Measurements from ENCODE around the gene FXR1.
"Not testable (repeated sequence)": the region's sequence is repeated elsewhere in the genome, so short reads cannot be mapped to it uniquely, and the experiment has no call there.

The FXR1 gene

GRCh38 chr3:180989291-180990163 is 77.1 kb downstream of the FXR1 start, which contains the start of gene DNAJC19:
DNAJC19 (minus strand) TSS chr3:180989736; CDS start chr3:180989602, 134 bp downstream.
- no peaks in the 10 kb centered on the region for H3K27me3 ChIP-seq (ENCODE audit: insufficient read depth, low read length)
- H3K36me3 ChIP-seq (ENCODE audit: control insufficient read depth in 1 of 2, insufficient read depth in 2 of 2, low read length in 2 of 2): peaks cover 0 to 3% of the 10 kb centered on the region in 2 experiments
- H3K79me1 ChIP-seq (ENCODE audit: low read length): peaks cover 3% of the 10 kb centered on the region
- no CpG with 5 or more reads among the region's 43 CpGs for WGBS (ENCODE audit: extremely low coverage, insufficient coverage, insufficient read length)
- no peaks in the 10 kb centered on the region for H3K9me3 ChIP-seq (ENCODE audit: insufficient read depth, low read depth, low read length)
- H3K18ac ChIP-seq (ENCODE audit: low read length): peak within 1 kb of the TSS; percentile 35
- peak within 1 kb of the TSS; percentile 90 for H4K12ac ChIP-seq (ENCODE audit: low read depth, low read length)
- peak within 1 kb of the TSS; percentile 2 for H3K4ac ChIP-seq (ENCODE audit: low read depth, low read length)
- peak within 1 kb of the TSS; percentile 71 for H3K9ac ChIP-seq (ENCODE audit: low read length)
- H3K4me3 ChIP-seq (ENCODE audit: low read depth, low read length): peak within 1 kb of the TSS; percentile 93
- H2AFZ ChIP-seq (ENCODE audit: insufficient read depth, low read length, poor library complexity): peak within 1 kb of the TSS; percentile 94
- H2BK12ac ChIP-seq (ENCODE audit: low read length): no peak within 1 kb of the TSS
- peak within 1 kb of the TSS; percentile 67 for H3K14ac ChIP-seq (ENCODE audit: low read length)
- peak within 1 kb of the TSS; percentile 68 for H3K27ac ChIP-seq (ENCODE audit: low read depth, low read length)
- H2BK5ac ChIP-seq (ENCODE audit: low read depth, low read length, poor library complexity): peak within 1 kb of the TSS; percentile 34
- H3K4me1 ChIP-seq (ENCODE audit: control insufficient read depth in 1 of 2, insufficient read depth in 2 of 2, low read length in 2 of 2): no peaks in the 10 kb centered on the region
- H3K79me2 ChIP-seq (ENCODE audit: control insufficient read depth, insufficient read depth, low read length, poor library complexity): peaks cover 5% of the 10 kb centered on the region
- peak within 1 kb of the TSS; percentile 67 for H4K91ac ChIP-seq (ENCODE audit: low read depth, low read length)
- peak; percentile 94 to 96 for DNase-seq
- no peak within 1 kb of the TSS for H3K23ac ChIP-seq (ENCODE audit: low read length)
- H3K4me2 ChIP-seq (ENCODE audit: low read length): peak within 1 kb of the TSS; percentile 81
- H2AK5ac ChIP-seq (ENCODE audit: low read length): no peak within 1 kb of the TSS
- peak within 1 kb of the TSS; percentile 93 for H4K8ac ChIP-seq (ENCODE audit: low read depth, low read length)
- H2BK120ac ChIP-seq (ENCODE audit: insufficient read depth, low read length, poor library complexity): no peak within 1 kb of the TSS

GRCh38 chr3:180990505-180990904 is 78.0 kb downstream of the FXR1 start:
- Histone ChIP-seq H2AFZ (ENCODE audit: insufficient read depth, low read length, poor library complexity) (no peak overlapping the region), H3K79me2 (ENCODE audit: control insufficient read depth, insufficient read depth, low read length, poor library complexity) (peaks cover 5% of the 10 kb centered on the region), H3K4me2 (ENCODE audit: low read length) (no peak overlapping the region), H3K23ac (ENCODE audit: low read length) (no peak overlapping the region), H2BK120ac (ENCODE audit: insufficient read depth, low read length, poor library complexity) (no peak overlapping the region), H2BK5ac (ENCODE audit: low read depth, low read length, poor library complexity) (no peak overlapping the region), H3K27ac (ENCODE audit: low read depth, low read length) (no peak overlapping the region), H3K9me3 (ENCODE audit: insufficient read depth, low read depth, low read length) (no peaks in the 10 kb centered on the region), H3K14ac (ENCODE audit: low read length) (no peak overlapping the region), H4K8ac (ENCODE audit: low read depth, low read length) (no peak overlapping the region), H4K12ac (ENCODE audit: low read depth, low read length) (no peak overlapping the region), H2AK5ac (ENCODE audit: low read length) (no peak overlapping the region), H3K4ac (ENCODE audit: low read depth, low read length) (no peak overlapping the region), H3K36me3 (ENCODE audit: control insufficient read depth in 1 of 2, insufficient read depth in 2 of 2, low read length in 2 of 2) (peaks cover 0 to 3% of the 10 kb centered on the region in 2 experiments), H3K4me1 (ENCODE audit: control insufficient read depth in 1 of 2, insufficient read depth in 2 of 2, low read length in 2 of 2) (no peaks in the 10 kb centered on the region), H3K27me3 (ENCODE audit: insufficient read depth, low read length) (no peaks in the 10 kb centered on the region), H4K91ac (ENCODE audit: low read depth, low read length) (no peak overlapping the region), H3K18ac (ENCODE audit: low read length) (no peak overlapping the region), H3K79me1 (ENCODE audit: low read length) (peaks cover 3% of the 10 kb centered on the region), H3K9ac (ENCODE audit: low read length) (no peak overlapping the region), H2BK12ac (ENCODE audit: low read length) (no peak overlapping the region), H3K4me3 (ENCODE audit: low read depth, low read length) (no peak overlapping the region)
- no CpG with 5 or more reads among the region's 2 CpGs for WGBS (ENCODE audit: extremely low coverage, insufficient coverage, insufficient read length)
- no peak for DNase-seq

GRCh38 chr3:180996415-180996932 is 84.0 kb downstream of the FXR1 start:
- H2BK12ac ChIP-seq (ENCODE audit: low read length): no peak overlapping the region
- no peak overlapping the region for H3K23ac ChIP-seq (ENCODE audit: low read length)
- H3K36me3 ChIP-seq (ENCODE audit: control insufficient read depth in 1 of 2, insufficient read depth in 2 of 2, low read length in 2 of 2): no peaks in the 10 kb centered on the region
- H3K9me3 ChIP-seq (ENCODE audit: insufficient read depth, low read depth, low read length): no peaks in the 10 kb centered on the region
- no peaks in the 10 kb centered on the region for H3K4me1 ChIP-seq (ENCODE audit: control insufficient read depth in 1 of 2, insufficient read depth in 2 of 2, low read length in 2 of 2)
- H3K9ac ChIP-seq (ENCODE audit: low read length): no peak overlapping the region
- no peak overlapping the region for H4K91ac ChIP-seq (ENCODE audit: low read depth, low read length)
- no peak overlapping the region for H3K4me3 ChIP-seq (ENCODE audit: low read depth, low read length)
- no peak overlapping the region for H3K4ac ChIP-seq (ENCODE audit: low read depth, low read length)
- no peak overlapping the region for H3K18ac ChIP-seq (ENCODE audit: low read length)
- no peak overlapping the region for H3K14ac ChIP-seq (ENCODE audit: low read length)
- no peaks in the 10 kb centered on the region for H3K27me3 ChIP-seq (ENCODE audit: insufficient read depth, low read length)
- H4K8ac ChIP-seq (ENCODE audit: low read depth, low read length): no peak overlapping the region
- H2BK5ac ChIP-seq (ENCODE audit: low read depth, low read length, poor library complexity): no peak overlapping the region
- H3K79me2 ChIP-seq (ENCODE audit: control insufficient read depth, insufficient read depth, low read length, poor library complexity): no peaks in the 10 kb centered on the region
- H2AK5ac ChIP-seq (ENCODE audit: low read length): no peak overlapping the region
- no peak overlapping the region for H3K4me2 ChIP-seq (ENCODE audit: low read length)
- no peak overlapping the region for H3K27ac ChIP-seq (ENCODE audit: low read depth, low read length)
- no peak overlapping the region for H4K12ac ChIP-seq (ENCODE audit: low read depth, low read length)
- no CpG with 5 or more reads among the region's 2 CpGs for WGBS (ENCODE audit: extremely low coverage, insufficient coverage, insufficient read length)
- H2AFZ ChIP-seq (ENCODE audit: insufficient read depth, low read length, poor library complexity): no peak overlapping the region
- H2BK120ac ChIP-seq (ENCODE audit: insufficient read depth, low read length, poor library complexity): no peak overlapping the region
- DNase-seq: no peak
- no peaks in the 10 kb centered on the region for H3K79me1 ChIP-seq (ENCODE audit: low read length)

DNA sequence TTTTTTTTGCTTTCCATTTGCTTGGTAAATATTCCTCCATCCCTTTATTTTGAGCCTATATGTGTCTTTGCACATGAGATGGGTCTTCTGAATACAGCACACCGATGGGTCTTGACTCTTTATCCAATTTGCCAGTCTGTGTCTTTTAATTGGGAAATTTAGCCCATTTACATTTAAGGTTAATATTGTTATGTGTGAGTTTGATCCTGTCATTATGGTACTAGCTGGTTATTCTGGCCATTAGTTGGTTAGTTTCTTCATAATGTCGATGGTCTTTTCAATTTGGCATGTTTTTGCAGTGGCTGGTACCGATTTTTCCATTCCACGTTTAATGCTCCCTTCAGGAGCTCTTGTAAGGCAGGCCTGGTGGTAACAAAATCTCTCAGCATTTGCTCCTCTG is 89.9 kb downstream of the FXR1 start:
- not testable (repeated sequence) for DNase-seq; H2BK120ac ChIP-seq (ENCODE audit: insufficient read depth, low read length, poor library complexity); H2BK12ac ChIP-seq (ENCODE audit: low read length); H3K4me3 ChIP-seq (ENCODE audit: low read depth, low read length); H3K14ac ChIP-seq (ENCODE audit: low read length); H3K23ac ChIP-seq (ENCODE audit: low read length); H3K9me3 ChIP-seq (ENCODE audit: insufficient read depth, low read depth, low read length); H3K18ac ChIP-seq (ENCODE audit: low read length); H3K9ac ChIP-seq (ENCODE audit: low read length); H3K4me1 ChIP-seq (ENCODE audit: control insufficient read depth in 1 of 2, insufficient read depth in 2 of 2, low read length in 2 of 2); H2AK5ac ChIP-seq (ENCODE audit: low read length); H4K8ac ChIP-seq (ENCODE audit: low read depth, low read length); H3K79me2 ChIP-seq (ENCODE audit: control insufficient read depth, insufficient read depth, low read length, poor library complexity); H4K91ac ChIP-seq (ENCODE audit: low read depth, low read length); H4K12ac ChIP-seq (ENCODE audit: low read depth, low read length); H3K4ac ChIP-seq (ENCODE audit: low read depth, low read length); H3K79me1 ChIP-seq (ENCODE audit: low read length); H3K4me2 ChIP-seq (ENCODE audit: low read length); H2BK5ac ChIP-seq (ENCODE audit: low read depth, low read length, poor library complexity); H3K27me3 ChIP-seq (ENCODE audit: insufficient read depth, low read length); H3K27ac ChIP-seq (ENCODE audit: low read depth, low read length); H3K36me3 ChIP-seq (ENCODE audit: control insufficient read depth in 1 of 2, insufficient read depth in 2 of 2, low read length in 2 of 2); H2AFZ ChIP-seq (ENCODE audit: insufficient read depth, low read length, poor library complexity)
- no CpG with 5 or more reads among the region's 4 CpGs for WGBS (ENCODE audit: extremely low coverage, insufficient coverage, insufficient read length)

Measured in trophoblast cell (in vitro differentiated cells and primary cell).